Cardiac fibroblast (primary cell): Measurements from ENCODE around the gene PEX11A.

Experiments
- DNase-seq, 2 donors: peaks; one replicate each; pipeline versions ENCODE4 v3.0.0 to v3.0.0-alpha.2; 2010; ENCODE audit warnings: low read depth in 2 of 2
- H3K4me3 ChIP-seq, 2 donors: replicated peaks in 1 of 2; 1 replicate in 1 of 2; 2 replicates in 1 of 2; pipeline ENCODE4 v1.5.1; 2011; ENCODE audit warnings: low read depth in 2 of 2, low read length in 2 of 2, mild to moderate bottlenecking in 2 of 2, moderate library complexity in 1 of 2
- CTCF ChIP-seq: IDR thresholded peaks from one replicate; pipeline ENCODE4 v1.5.1; 2011; ENCODE audit warnings: low read depth, mild to moderate bottlenecking, low read length, inconsistent platforms

The PEX11A gene

DNA sequence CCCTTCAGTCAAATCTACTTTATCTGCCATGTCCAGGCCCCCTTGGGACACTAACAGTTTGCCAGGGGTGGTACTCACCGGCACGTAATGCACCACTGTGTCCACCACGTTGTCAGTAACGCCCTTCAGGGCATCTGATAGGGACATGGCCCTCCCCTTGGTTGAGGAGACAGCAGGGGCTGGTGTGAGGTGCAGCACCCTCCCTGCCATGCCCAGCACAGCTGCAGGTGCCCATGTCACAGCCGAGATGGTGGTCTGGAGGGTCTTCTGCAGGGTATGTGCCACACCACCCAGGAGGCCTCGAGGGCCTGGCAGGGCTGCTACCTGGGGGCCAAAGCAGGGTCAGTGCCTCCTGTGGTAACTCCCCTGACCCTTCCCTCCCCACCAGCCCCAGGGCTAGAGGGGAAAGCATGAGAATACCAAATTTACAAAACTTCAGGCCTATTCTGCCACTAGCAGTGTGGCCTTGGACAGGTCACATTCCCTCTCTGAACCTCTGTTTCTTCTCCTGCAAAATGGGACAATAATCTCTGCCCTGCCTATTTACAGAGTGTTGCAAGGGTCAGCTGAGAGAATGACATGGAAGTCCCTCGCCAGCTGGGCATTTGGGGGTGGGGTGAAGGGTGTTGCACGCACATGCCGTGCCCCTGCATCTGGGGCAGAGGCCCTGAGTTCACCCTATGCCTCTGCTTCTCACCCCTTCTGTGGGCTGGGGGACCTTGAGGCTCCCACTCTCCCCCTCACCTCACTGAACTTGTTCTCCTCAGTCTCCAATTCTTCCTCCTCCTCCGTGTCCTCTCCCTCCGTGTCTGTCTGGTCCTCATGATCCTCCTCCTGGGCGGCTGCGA, 23.5 kb downstream of the PEX11A start:
- H3K4me3 ChIP-seq: no peak overlapping the region
- DNase-seq: no peak
- no peak for TF ChIP-seq CTCF

- H3K4me3 ChIP-seq: peak overlapping the region in 1 of 2 donors; percentile 2
- DNase-seq: no peak
- TF ChIP-seq CTCF: no peak
Observed at GRCh38 chr15:89666184-89666857, 24.2 kb downstream of the PEX11A start.

DNA sequence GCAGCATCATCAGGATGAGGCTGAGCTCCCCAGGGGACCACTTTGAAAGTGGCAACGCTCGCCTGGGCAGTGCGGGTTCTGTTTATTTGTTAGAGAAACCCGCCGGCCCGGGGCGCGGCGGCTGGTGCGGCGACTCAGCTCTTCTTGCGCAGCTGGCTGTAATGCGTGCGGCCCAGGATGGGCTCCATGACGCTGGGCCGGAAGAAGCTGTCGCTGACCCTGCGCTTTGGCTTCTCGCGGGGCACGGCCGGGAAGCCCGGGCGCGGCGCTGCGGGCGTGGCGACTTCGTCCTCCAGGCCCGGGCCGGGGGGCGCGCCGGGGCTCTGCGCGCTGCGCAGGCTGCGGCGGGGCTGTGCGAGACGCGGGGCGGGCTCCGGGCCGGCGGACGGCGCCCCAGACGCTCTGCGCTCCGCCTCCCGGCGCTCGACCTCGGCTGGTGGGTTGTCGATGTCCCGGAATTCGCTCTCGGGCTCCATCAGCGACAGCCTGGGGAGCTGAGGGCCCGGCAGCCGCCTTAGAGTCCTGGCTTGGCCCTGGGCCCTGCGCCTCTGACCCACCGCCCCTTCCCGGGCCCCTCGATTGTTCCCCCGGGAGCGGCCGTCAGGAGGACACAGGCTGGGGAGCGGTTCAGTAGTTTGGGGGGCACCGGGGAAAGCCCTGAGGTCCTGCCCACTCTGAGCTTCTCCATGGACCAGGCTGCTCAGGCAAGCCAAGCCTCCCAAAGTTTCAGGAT, 24.9 kb downstream of the PEX11A start:
- TF ChIP-seq CTCF: no peak
- peak overlapping the region; percentile 8 to 30 for H3K4me3 ChIP-seq
- peak; percentile 57 to 68 for DNase-seq

DNA sequence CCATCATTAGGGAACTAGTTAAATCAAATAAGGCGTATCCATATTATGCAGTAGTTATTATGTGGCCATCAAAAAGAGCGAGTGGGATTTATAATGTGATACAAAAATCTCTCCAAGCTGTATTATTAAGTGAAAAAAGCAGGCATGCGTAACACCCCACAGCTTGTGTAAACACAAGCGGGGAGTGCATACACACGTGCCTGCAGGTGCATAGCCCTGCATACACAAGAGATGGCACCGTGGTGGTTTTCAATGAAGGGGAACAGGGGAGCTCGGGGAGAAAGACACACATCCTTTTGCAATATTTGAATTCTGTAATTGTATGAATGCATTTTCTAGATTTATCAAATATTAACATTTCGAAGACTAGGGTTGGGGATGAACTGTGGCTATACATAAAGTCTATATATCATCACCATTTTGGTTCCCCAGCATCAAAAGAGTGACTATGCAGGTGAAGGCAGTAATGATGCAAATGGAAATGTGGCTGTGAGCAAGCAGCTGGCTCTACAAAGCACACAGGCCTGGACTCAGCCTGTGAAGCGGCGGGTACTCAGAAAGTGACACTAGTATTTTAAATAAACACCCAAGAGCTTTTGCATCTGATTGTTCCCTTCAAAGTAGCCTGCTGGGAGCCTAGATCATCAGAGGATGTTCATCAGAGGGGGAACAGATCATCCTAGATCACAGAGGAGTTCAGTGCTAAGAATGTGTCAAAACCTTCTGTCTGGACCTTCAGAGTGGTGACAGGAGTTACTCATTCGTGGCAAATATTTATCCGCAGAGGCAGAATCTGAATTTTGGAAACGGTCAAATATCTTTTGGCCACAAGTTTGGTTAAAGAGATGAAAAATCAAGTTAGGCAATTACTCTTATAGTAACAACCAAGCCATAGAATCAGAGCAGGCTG, 25.9 kb downstream of the PEX11A start:
- H3K4me3 ChIP-seq: no peak overlapping the region
- no peak for TF ChIP-seq CTCF
- DNase-seq: peak in 1 of 2 donors; percentile 18

DNA sequence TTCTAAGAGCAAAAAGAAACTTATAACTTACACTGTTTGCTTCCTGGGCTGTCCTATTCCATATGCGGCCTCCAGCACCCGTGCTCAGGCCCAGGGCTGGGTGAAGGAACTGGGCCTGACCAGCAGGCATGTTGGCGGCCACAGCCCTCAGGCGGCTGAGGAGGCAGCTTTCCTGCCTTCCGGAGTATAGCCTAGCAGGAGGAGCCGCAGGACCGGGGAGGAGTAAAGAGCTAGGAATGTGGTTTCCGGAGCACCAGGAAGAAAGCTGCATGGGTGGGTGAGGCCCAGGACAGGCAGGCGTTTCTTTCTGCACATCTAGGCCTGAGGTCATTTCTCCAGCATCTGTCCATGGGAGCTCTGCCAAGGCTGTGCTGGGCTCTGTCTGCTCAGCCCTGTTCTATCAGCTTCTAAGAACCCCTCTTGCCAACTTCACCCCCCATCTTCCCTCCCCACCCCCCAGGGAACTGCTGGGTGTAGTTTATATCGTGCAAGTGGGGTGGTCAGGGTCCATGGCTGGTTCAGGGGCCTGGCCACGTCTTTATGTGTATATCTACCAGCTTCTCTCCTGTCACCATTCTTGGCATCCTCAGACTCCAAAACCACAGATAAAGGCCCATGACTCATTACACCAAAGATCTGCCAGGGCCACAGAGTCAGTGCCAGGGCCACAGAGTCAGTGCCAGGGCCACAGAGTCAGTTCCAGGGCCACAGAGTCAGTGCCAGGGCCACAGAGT, 27.5 kb downstream of the PEX11A start:
- H3K4me3 ChIP-seq: peak overlapping the region in 1 of 2 donors; percentile 47
- peak; percentile 10 for TF ChIP-seq CTCF
- peak; percentile 94 to 98 for DNase-seq
